Breast epithelium (tissue), 3 donors: ENCODE measurements around the gene CAPZA2.

Experiments used
- CTCF ChIP-seq, 3 donors: fragments of 450-650 bp; IDR thresholded peaks; one replicate each; pipeline ENCODE4 v1.5.1; 2016 to 2017; ENCODE audit warnings: antibody characterized with exemption in 3 of 3, mild to moderate bottlenecking in 3 of 3, moderate library complexity in 3 of 3
- POLR2AphosphoS5 ChIP-seq, 3 donors: sonication (generic); formaldehyde crosslinking; IDR thresholded peaks; one replicate each; pipeline ENCODE4 v1.6.1; 2017; ENCODE audit warnings: antibody characterized with exemption in 3 of 3

DNA sequence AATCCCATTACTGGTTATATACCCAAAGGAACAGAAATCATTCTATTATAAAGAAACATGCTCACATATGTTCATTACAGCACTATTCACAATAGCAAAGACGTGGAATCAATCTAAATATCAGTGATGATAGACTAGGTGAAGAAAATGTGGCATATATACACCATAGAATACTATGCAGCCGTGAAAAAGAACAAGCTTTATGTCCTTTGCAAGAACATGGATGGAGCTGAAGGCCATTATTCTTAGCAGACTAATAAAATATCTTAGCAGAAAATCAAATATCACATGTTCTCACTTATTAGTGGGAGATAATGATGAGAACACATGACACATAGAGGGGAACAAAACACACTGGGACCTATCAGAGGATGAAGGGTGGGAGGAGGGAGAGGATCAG, 38.8 kb downstream of the CAPZA2 start:
- TF ChIP-seq POLR2AphosphoS5 (IDR thresholded peaks at IDR 0.05) (no peak), CTCF (IDR thresholded peaks at IDR 0.05) (no peak)
